HG02981 (cell line): Measurements from ENCODE around the gene TIMM44.
"Not testable (repeated sequence)": the region's sequence is repeated elsewhere in the genome, so short reads cannot be mapped to it uniquely, and the experiment has no call there.

Source experiments
- ATAC-seq: cut with Tn5 transposase; IDR thresholded peaks from one replicate; pipeline ENCODE4 v1.9.1; 2021; ENCODE audit warnings: mild to moderate bottlenecking, moderate library complexity; ENCODE audit not compliant: unreplicated experiment

TIMM44 gene

DNA sequence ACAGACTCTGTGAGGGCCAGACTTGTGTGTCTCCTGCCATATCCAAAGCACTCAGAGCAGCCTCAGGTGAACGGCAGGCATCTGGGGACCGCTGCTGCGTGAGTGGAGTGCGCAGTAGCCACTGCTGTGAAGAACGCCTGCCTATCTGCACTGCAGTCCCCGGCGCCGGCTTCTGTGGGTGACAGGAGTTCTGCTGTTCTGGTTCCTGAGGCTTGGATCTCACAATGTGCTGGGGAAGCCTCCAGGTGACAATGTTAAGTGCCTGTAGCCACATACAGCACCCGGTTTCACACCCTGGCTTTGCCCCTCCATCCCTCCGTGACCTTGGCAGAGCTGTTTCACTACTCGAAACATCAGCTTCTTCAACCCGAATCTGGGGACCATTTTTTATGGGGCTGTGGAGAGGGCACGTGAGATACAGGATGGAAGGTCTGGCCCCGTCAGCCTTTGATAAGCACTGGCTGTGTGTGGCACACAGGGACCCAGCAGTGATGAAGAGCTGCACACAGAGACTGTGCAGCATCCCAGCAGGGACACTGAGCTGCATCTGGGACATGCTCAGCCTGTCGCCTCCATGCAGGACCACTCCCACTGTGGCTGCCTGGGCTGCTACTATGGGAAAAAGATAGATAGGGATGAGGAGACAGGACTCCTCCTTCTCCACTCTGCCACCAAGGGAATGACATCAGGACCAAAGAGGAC, 33.7 kb upstream of the TIMM44 start:
- no peak for ATAC-seq

DNA sequence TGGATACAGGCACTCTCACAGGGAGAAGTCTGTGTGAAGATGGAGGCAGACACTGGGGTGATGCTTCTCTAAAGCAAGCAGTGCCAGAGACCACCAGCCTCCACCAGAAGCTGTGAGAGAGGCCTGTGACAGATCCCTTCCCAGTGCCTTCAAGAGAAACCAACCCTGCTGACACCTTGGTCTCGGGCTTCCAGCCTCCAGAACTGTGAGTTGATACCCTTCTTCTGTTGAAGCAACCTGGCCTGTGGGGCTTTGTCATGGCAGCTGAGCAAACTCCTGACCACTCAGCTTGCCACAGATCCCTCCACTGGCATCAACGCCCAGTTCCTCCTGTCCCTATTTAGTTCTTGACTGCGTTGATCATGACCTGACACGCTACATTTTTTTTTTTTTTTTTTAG, 33.0 kb upstream of the TIMM44 start:
- no peak for ATAC-seq

DNA sequence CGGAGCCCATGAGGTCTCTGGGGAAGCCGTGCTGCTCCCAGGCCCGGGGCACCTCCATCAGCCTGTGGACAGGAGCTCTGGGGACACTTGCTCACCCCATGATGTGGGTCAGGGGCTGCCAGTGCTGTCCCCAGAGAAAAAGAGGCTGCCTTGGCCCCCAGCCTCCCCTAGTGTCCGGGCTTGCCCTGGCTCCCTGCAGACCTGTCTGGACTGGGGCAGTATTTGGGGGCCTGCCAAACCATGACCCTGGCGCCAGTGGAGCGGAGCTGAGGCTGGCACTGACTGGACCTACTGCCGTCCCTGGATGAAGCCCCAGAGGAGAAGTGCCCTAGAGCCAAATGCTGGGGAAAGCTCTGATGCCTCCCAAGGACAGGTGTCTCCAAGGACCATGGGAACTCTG, 31.6 kb upstream of the TIMM44 start:
- no peak for ATAC-seq

DNA sequence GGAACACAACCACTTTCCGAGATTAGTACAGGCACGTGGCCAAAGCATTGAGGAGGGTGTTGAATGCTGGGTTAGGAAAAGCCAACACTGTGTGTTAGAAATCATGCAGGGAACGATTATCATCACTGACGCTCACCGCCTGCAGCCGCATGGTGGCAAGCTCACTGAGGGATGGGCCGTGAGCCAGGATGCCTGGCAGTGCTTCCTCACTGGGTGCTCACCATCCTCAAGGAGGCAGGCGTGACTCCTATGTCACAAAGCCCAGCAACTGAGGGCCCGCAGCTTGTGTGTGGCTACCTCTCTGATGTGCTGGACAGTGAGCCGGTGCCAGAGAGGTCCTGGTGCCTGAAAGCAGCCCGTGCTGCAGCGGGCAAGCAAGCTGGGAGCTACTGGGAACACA, 30.4 kb upstream of the TIMM44 start:
- ATAC-seq: no peak

DNA sequence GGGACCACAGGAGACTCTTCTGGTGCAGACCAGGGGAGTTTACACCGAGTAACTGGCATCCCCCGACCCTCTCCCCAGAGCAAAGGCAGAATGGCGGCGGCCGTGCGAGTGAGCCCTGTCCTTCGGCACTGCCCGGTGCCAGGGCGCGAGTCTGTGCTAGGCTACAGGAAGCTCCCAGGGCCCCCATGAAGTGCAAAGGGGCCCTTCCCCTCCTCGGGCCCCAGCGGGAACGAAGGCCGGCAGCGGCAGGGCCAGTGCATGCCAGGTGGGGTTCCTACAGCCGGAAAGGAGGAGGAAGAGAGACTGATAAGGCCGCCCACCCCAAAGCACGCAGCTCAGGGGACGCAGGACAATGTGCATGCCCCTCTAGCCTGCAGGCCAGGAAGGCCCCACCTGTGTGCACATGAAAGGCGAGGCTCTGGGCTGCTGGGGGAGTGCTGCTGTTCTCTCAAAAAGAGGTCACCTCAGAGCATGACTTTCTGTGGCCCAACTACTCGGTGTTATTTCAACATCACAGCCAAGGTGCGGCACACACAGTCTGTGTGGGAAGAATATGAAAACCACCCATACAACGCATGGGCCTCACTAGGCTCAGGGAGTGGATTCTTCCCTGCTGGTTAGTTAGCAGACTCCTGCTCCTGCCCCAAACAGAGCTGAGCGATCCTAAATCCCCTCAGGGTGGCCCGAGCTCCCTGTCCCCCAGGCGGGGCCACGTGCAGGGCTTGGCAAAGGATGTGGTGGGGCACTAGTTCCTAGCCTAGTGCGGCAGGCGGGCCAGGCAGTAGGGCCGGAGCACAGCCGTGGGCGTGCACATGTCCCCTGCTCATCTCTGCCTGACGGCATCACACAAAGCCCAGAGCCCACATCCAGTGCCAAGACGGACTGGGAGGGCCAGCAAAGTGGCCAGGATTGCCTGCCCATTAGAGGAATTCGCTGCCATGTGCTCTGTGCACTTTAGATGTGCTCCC, 28.4 kb upstream of the TIMM44 start:
- no peak for ATAC-seq

DNA sequence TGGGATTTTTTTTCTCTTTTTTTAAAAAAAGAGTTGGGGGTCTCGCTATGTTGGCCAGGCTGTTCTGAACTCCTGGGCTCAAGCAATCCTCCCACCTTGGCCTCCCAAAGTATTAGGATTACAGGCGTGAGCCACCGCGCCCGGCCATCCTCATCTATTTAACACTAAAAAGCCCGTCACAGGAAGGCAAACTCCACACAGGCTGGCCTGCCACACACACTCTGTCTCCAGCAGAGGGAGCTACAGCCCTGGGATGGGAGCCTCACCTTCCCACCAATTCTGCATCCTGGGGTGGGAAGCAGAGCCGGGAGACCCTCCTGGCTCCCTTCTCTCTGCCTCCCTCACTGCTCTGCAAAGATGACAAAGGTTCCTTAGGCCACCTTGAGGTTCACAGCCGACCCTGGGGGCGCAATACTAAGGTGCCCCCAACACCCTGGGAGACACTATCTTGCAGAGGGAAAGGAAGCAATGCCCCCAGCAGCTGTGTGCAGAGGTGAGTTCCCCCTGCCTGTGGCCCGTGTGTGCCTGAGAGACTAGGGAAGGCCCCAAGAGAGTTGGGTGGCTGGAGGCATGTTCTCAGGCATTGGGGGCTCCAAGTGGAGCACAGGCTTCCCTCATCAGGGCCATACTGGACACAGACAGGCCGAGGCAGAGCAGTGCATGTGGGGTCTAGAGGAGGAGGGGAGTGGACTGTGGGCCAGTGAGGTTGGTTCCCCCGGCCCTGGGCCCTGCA, 27.4 kb upstream of the TIMM44 start:
- no peak for ATAC-seq

DNA sequence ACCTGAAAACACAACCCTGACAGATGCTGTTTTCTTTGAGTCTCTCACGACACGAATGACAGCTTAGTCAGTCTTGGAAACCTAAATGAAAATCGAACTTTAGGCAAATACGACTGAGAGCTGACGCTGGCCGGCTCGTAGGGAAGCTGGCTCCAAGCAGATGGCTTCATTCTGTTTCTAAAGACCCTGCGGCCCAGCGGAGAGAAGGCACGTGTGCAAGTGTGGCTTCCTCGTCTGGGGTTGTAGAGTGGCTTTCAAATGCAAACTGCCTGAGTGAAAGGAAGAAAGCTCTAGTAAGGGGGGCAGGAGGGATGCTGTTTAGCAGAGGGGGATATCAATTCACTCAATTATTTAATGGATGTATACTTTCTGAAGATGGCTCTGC, 26.1 kb upstream of the TIMM44 start:
- ATAC-seq: no peak

DNA sequence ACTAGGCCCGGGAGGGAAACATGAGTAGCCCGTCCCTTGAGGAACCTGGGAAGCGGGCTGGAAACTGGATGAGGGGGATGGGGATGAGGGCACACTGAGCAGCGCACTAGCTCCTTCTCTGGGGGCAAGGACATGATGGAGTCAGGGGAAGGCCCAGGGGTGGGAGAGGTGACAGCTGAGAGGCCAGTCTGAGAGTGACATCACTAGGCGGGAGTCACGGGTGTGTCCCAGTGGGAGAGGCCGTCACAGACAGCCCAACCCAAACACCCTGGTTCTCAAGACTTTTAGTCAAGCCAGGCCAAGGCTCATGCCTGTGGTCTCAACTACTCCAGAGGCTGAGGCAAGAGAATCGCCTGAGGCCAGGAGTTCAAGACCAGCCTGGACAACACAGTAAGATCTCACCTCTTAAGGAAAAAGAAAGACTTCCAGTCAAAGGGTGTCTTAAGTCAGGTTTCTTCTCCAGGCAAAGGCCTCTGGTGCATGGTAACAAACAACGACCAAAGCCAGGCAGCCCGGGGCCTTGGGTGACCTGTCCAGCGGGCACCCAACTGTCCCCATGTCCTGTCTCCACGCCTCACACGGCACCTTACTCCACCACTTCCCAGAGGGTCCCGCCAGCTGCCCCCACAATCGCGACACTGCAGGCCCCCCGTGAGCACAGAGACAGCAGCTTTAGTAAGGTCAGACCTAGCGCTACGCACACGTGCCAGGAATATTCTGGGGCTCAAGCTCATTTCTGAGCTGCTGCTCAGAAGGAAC, 25.5 kb upstream of the TIMM44 start:
- no peak for ATAC-seq

DNA sequence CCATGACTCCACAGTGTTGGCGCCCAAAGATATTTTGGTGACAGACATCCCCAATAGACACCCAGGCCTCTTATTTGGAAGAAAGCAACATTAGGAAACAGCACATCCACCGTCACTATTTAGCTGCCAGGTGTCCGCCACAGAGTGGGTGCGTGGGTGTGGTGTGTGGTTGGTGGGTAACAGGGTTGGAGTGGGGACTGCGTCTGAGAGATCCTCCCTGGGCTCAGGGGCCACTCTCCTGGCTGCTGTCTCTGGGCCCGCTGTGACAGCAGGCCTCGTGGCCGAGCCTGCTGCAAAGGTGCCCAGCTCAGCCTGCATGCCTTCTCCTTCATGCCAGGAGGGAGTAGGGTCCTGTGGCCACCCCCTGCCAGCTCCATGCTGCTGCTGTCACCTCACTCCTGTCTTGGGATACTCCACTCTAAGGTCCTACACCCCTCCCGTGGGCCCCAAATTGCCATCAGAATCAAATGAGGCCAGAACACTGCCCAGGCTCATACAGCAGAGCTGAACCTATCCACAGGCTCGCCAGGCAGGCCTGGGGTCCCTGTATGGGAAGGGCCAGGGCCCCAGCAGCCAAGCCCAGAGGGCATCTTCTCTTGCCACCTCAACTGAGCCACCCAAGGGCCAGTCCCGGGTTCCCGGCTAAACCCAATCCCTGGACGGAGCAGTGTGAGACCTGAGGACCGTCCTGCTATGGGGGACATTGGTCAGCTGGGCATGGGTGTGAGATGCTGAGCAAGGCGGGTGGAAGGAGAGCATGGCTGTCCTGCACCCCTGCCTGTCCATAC, 24.7 kb upstream of the TIMM44 start:
- no peak for ATAC-seq

DNA sequence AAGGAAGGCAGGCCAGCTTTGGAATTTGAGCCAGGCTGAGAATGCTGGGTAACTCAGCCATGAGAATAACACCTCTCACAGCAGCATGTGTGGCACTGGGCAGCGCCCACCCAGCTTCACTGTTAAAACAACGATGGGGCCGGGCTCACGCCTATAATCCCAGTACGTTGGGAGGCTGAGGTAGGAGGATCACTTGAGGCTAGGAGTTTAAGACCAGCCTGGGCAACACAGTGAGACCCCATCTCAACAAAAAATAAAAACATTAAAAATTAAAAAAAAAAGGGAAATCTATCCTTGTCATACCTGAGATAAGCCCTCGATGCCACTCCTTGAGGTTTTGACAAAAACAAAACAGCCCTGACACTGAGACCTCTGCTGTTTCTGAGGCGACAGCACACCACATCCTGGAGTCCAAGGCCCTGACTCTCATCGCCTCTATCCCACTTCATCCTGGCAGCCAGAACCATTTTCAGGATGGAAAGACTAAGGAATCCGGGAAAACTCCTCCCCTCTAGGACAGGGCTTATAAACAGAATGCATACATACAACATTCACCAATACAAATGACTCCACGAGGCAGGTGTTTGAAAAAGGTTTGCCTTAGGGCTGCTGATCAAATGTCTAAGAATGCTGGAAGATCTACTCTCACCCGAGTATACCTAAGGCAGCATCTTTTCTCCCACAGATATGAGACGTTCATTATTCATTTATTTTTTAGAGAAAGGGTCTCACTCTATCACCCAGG, 22.6 kb upstream of the TIMM44 start:
- ATAC-seq: no peak

DNA sequence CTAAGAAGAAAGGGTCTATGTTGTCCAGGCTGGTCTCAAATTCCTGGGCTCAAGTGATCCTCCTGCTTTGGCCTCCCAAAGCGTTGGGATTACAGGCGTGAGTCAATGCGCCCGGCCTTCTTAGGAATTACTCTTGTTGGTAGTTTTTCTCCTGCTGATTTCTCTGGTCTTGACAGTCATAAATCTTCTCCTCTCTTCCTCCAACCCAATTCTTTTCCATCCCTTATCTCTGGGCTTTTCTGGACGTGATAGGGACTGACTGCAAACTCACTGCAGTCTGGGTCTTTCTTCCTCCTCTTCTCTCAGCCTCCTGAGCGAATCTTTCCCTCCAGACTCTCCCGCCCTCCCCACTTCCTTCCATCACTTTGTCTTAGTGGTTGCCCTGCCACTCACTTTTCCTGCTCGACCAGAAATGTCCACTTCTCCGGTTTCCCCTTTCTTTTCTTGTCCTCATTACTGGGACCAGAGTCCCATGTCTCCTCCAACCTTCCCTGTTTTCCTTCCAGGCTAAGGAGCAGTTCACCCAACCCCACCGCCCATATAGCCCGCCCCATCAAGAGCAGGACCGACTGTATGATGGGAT, 21.9 kb upstream of the TIMM44 start:
- no peak for ATAC-seq

DNA sequence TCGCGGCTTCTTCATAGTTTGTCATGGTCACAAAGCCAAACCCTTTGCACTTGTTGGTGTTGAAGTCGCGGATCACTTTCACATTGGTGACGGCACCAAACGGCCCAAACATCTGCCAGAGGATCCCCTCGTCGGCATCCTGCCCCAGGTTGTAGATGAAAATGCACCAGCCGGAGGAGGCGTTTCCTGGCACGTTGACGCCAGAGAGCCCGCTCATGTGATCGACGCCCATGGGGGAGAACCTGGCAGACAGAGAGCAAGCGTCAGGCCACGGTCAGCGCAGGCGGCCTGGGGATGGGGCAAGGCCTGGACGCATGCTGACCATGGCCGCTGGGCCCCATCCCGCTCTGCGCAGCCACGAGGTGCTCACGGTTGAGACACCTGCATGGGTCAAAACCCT, 20.1 kb upstream of the TIMM44 start:
- ATAC-seq: no peak

DNA sequence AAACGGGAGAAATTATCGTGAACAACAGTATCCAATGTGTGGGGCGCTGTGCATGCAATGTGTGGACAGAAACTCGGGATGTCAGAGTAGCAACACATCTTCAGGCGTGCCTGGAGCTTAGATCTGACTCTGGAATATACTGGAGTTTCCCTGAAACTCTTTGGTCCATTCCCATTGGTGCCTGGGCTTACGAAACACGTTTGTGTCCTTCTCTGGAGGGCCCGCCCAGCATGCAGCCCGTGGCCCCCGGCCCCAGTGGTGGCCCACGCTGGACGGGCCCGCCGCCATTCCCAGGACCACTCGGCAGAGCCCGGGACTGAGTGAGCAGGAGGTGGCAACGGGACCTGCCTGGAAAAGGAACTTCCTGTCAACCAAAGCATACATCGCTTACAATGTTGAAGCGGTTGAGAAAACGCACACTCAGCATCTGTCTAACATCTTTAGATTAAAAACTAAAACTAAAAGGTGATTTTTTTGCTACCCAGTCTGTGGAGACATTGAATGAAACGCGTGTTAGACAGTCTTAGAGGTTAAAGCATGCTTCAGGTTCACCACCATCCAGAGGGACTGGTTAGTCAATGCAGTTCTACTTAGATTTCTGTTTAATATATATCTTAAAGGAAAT, 19.3 kb upstream of the TIMM44 start:
- ATAC-seq: no peak

DNA sequence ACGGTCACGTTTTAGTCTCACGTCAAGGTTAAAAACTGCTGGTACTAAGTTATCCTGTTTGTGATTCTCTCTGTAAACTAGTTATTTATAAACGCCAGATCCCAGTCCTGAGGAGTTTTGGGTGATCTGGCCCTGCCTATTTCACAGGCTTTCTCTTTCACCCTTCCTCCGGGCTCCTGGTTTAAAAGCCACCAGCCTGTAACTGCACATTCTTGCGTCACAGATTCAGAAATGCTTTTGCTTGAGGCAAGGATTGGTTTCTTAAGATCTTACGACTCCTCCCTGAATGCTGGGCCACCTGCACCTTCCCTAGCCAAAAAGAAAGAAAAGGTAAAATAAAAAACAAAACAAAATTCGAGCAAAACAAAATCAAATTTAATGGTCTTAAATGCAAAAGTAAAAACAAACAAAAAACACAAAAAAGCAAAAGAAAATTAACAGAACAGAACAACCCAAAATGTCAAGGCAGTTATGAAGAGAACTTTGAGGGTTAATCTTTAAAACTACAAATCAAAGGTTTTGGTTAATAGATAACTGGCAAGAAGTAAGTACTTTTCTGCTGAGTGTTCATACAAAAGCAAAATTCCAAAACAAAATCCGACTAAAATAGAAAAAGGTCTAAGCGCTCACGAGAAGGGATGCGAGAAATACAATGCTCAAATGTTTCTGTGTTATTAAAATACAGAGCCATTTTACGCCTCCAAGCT, 18.6 kb upstream of the TIMM44 start:
- ATAC-seq: no peak

DNA sequence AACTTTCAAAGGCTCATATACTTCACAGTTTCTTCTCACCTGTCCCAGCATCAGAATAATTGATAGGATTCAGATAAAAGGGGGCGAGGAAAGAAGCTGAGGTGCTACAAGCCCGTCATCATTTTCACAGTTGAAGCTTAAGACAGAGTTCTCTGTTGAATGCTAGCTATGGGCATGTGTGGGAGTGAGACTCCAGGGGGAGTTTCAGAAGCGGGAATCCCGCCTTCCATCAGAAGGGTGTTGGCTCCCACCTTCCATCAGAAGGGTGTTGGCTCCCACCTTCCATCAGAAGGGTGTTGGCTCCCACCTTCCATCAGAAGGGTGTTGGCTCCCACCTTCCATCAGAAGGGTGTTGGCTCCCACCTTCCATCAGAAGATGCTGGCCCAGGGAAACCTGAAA, 17.6 kb upstream of the TIMM44 start:
- not testable (repeated sequence) for ATAC-seq

DNA sequence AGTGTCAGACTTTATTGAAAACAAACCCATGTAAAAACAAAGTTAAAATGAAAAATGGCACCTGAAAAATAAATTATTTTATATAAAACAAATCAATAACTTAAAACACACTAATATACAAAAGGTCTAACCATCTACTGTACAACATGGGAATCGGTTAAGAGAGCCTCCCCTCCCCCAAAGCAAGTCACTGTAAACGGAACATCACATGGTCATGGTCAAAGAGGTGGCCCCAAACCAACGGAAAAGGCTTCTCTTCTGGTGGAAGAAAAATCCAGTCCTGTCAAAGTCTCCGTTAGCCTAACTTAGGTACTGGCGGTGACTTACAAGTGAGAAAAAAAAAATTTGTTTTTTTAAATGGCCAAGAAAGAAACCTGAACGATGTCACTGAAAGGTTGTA, 15.7 kb upstream of the TIMM44 start:
- no peak for ATAC-seq

DNA sequence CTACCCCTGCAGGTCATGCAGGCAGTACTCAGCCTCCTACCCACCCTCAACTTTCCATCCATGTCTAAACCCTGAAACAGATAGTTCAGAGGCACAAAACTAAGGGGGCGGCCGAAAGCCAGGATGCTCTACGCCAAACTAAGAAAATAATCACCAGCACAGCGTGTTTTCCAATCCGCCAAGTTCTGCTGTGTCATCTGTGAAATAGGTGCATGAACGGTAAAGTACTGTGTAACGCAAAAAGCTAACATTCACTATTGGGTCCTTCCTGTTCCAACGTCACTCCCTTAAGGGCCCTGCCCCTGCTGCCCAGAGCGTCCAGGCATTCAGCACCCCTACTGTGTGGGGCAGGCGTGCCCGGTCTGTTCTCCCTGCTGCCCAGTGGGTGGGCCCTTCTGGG, 12.2 kb upstream of the TIMM44 start:
- ATAC-seq: no peak

DNA sequence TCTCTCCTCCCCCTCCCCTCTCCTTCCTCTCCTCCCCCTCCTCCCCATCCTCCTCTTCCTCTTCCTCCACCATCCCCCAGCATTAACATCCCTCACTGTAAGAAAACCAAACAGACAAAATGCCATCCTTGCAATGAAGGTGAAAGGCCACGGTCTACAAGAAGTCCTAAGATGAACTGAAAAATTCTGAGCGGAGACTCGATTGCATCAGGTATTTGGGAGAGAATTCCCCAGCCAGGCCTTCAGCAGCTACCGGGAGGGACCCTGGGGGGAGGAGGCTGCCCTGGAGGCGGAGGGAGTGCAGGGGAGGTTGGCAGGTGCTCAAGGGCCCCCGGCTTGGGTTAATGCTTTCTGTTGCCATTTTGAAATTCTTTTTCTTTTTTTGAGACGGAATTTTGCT, 10.1 kb upstream of the TIMM44 start:
- no peak for ATAC-seq
